GM23338 (cell line): ENCODE results near the gene LLGL1. TPM values are rescaled to one million over a fixed set of nuclear protein-coding genes. Genes with fewer than 3 reads are reported as not detected.

Experiments used
- ATAC-seq: fragments of 200-7000 bp; cut with Tn5 transposase; 3 replicates; pipeline ENCODE4 v1.9.1; 2020
- DNase-seq: peaks from one replicate; pipeline ENCODE4 v3.0.0-alpha.2; 2015; ENCODE audit warnings: low spot score
- H2AFZ ChIP-seq: fragments of 200-600 bp; sonication (generic); 2 replicates; pipeline ENCODE4 v1.8.0; 2016; ENCODE audit warnings: antibody characterized with exemption, mild to moderate bottlenecking, moderate library complexity
- H3F3A ChIP-seq: fragments of 200-600 bp; sonication (generic); replicated peaks from 2 replicates; pipeline ENCODE4 v1.8.0; 2017; ENCODE audit warnings: antibody characterized with exemption, mixed run types, low read depth
- H3K27ac ChIP-seq: fragments of 200-600 bp; sonication (generic); 2 replicates; pipeline ENCODE4 v1.6.1; 2016; ENCODE audit warnings: low read depth
- H3K27me3 ChIP-seq: fragments of 200-600 bp; sonication (generic); 2 replicates; pipeline ENCODE4 v1.8.0; 2016; ENCODE audit warnings: mild to moderate bottlenecking, mixed run types, moderate library complexity; ENCODE audit not compliant: insufficient read depth
- H3K36me3 ChIP-seq: fragments of 200-600 bp; sonication (generic); 2 replicates; pipeline ENCODE4 v1.8.0; 2016; ENCODE audit warnings: mild to moderate bottlenecking; ENCODE audit not compliant: insufficient read depth
- H3K4me1 ChIP-seq: fragments of 200-600 bp; sonication (generic); 2 replicates; pipeline ENCODE4 v1.8.0; 2016; ENCODE audit warnings: mild to moderate bottlenecking, moderate library complexity; ENCODE audit not compliant: insufficient read depth
- H3K4me2 ChIP-seq: fragments of 200-600 bp; sonication (generic); 2 replicates; pipeline ENCODE4 v1.7.1; 2017; ENCODE audit warnings: mixed run types
- H3K4me3 ChIP-seq: fragments of 200-600 bp; sonication (generic); 2 replicates; pipeline ENCODE4 v1.6.1; 2016; ENCODE audit warnings: mixed run types
- H3K79me2 ChIP-seq: fragments of 200-600 bp; sonication (generic); replicated peaks from 2 replicates; pipeline ENCODE4 v1.8.0; 2017; ENCODE audit warnings: mild to moderate bottlenecking; ENCODE audit not compliant: insufficient read depth
- H3K9me2 ChIP-seq: fragments of 200-600 bp; sonication (generic); 2 replicates; pipeline ENCODE4 v1.8.0; 2017; ENCODE audit not compliant: insufficient read depth
- H4K20me1 ChIP-seq: fragments of 200-600 bp; sonication (generic); replicated peaks from 2 replicates; pipeline ENCODE4 v1.8.0; 2017; ENCODE audit warnings: mild to moderate bottlenecking; ENCODE audit not compliant: insufficient read depth
- H3K27ac Mint-ChIP-seq: 2 replicates; pipeline ENCODE4 v1.8.0; 2020; ENCODE audit warnings: inconsistent platforms, mild to moderate bottlenecking, moderate library complexity, mixed read lengths
- H3K27me3 Mint-ChIP-seq: 3 replicates; pipeline ENCODE4 v1.8.0; 2022; ENCODE audit warnings: low read depth, mild to moderate bottlenecking, moderate library complexity, mixed read lengths, inconsistent platforms; ENCODE audit not compliant: insufficient read depth, poor library complexity
- H3K36me3 Mint-ChIP-seq: 3 replicates; pipeline ENCODE4 v1.8.0; 2021; ENCODE audit warnings: low read depth, mild to moderate bottlenecking, inconsistent platforms, moderate library complexity, mixed read lengths
- H3K4me1 Mint-ChIP-seq: 3 replicates; pipeline ENCODE4 v1.8.0; 2020; ENCODE audit warnings: mild to moderate bottlenecking, inconsistent platforms, mixed read lengths
- H3K4me3 Mint-ChIP-seq: 3 replicates; pipeline ENCODE4 v1.8.0; 2021; ENCODE audit warnings: moderate library complexity, mild to moderate bottlenecking, inconsistent platforms, mixed read lengths
- H3K9me3 Mint-ChIP-seq: 3 replicates; pipeline ENCODE4 v1.8.0; 2020; ENCODE audit warnings: moderate library complexity, mild to moderate bottlenecking, inconsistent platforms, mixed read lengths
- CREB1 ChIP-seq: fragments of 250-450 bp; sonication (Bioruptor Pico); IDR thresholded peaks from 2 replicates; pipeline ENCODE4 v1.5.0; 2020; ENCODE audit warnings: low read depth, mild to moderate bottlenecking, moderate library complexity
- EZH2 ChIP-seq: fragments of 200-600 bp; sonication (generic); IDR thresholded peaks from one replicate; pipeline ENCODE4 v1.8.0; 2017; ENCODE audit warnings: antibody characterized with exemption, mild to moderate bottlenecking, low read depth; ENCODE audit not compliant: unreplicated experiment
- EZH2phosphoT487 ChIP-seq: fragments of 200-600 bp; sonication (generic); IDR thresholded peaks from one replicate; pipeline ENCODE4 v1.8.1; 2018; ENCODE audit warnings: antibody characterized with exemption; ENCODE audit not compliant: unreplicated experiment
- NANOG ChIP-seq: IDR thresholded peaks from 2 replicates; pipeline ENCODE4 v1.6.1; 2016; ENCODE audit warnings: antibody characterized with exemption, borderline replicate concordance
- POLR2AphosphoS5 ChIP-seq: IDR thresholded peaks from 2 replicates; pipeline ENCODE4 v1.6.1; 2016; ENCODE audit warnings: antibody characterized with exemption, low read depth
- STAT1 ChIP-seq: IDR thresholded peaks from one replicate; pipeline ENCODE4 v1.6.1; 2016; ENCODE audit warnings: antibody characterized with exemption; ENCODE audit not compliant: unreplicated experiment
- ZNF114 ChIP-seq: fragments of 250-450 bp; sonication (Bioruptor Pico); IDR thresholded peaks from 2 replicates; pipeline ENCODE4 v1.5.0; 2020; ENCODE audit warnings: mild to moderate bottlenecking, moderate library complexity
- ZNF331 ChIP-seq: fragments of 250-450 bp; sonication (Bioruptor Pico); IDR thresholded peaks from 2 replicates; pipeline ENCODE4 v1.5.0; 2020; ENCODE audit warnings: low read depth, mild to moderate bottlenecking, moderate library complexity
- polyA plus RNA-seq: library from polyadenylated mRNA; unstranded; fragments of >200 nt; fragmentation: Nextera tagmentation; extraction: Ambion mirVana; gene quantifications from 2 replicates; pipeline ENCODE4 v1.2.1, GENCODE V29; 2016
- total RNA-seq: library from RNA; depleted of rRNA; stranded (reverse); fragments of >200 nt; shearing (Covaris generic); gene quantifications from 2 replicates; pipeline ENCODE4 v1.2.3, GENCODE V29; 2014
- TF ChIP-seq, protein P1 (sequence below): IDR thresholded peaks from 2 replicates; pipeline ENCODE4 v1.6.1; 2016; ENCODE audit warnings: antibody characterized with exemption
- TF ChIP-seq, protein P2 (sequence below): IDR thresholded peaks from one replicate; pipeline ENCODE4 v1.6.1; 2018; ENCODE audit warnings: antibody characterized with exemption; ENCODE audit not compliant: unreplicated experiment
- TF ChIP-seq, protein P3 (sequence below), 2 experiments: fragments of 200-600 bp in 1 of 2; sonication (generic) in 1 of 2; conservative IDR thresholded peaks; 2 replicates each; pipeline versions ENCODE4 v1.5.1 to v1.6.1; 2016 to 2017; ENCODE audit warnings: antibody characterized with exemption in 2 of 2, low read depth in 2 of 2, mild to moderate bottlenecking in 2 of 2, moderate library complexity in 1 of 2

Gene LLGL1
- total and polyA plus RNA-seq, 2 experiments from 2014 or later = 5.9 to 129 TPM

DNA sequence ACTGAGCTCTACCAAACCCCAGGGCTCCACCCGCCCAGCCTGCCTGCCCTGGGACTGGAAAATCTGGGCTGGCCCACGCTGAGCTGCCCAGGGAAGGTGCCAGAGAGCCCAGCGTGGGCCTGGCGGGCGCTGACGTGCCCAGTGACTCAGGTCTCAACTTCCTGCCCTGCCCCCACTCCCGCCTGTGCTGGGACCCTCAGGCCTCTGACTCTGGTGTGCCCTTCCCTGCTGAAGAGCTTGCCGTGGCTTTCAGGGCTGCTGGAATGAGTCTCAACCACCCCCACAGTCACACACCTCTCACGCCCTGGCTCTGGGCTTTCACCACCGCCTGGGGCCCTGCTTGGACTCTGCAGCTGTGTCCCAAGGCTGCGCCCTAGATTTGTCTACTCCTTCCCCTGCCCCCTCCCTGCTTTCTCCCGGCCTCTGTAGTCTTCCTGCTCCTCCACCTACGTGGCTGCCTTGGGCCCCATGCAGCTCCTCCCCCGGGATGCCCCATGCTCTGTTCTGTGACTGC, 10.4 kb downstream of the LLGL1 start (continued):
- TF ChIP-seq CREB1 = no peak
- no peak for TF ChIP-seq POLR2AphosphoS5
- TF ChIP-seq STAT1 = no peak
- TF ChIP-seq EZH2phosphoT487 = no peak
- no peak for TF ChIP-seq EZH2
- TF ChIP-seq, protein P1, sequence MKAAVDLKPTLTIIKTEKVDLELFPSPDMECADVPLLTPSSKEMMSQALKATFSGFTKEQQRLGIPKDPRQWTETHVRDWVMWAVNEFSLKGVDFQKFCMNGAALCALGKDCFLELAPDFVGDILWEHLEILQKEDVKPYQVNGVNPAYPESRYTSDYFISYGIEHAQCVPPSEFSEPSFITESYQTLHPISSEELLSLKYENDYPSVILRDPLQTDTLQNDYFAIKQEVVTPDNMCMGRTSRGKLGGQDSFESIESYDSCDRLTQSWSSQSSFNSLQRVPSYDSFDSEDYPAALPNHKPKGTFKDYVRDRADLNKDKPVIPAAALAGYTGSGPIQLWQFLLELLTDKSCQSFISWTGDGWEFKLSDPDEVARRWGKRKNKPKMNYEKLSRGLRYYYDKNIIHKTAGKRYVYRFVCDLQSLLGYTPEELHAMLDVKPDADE = no peak
- TF ChIP-seq, protein P2, sequence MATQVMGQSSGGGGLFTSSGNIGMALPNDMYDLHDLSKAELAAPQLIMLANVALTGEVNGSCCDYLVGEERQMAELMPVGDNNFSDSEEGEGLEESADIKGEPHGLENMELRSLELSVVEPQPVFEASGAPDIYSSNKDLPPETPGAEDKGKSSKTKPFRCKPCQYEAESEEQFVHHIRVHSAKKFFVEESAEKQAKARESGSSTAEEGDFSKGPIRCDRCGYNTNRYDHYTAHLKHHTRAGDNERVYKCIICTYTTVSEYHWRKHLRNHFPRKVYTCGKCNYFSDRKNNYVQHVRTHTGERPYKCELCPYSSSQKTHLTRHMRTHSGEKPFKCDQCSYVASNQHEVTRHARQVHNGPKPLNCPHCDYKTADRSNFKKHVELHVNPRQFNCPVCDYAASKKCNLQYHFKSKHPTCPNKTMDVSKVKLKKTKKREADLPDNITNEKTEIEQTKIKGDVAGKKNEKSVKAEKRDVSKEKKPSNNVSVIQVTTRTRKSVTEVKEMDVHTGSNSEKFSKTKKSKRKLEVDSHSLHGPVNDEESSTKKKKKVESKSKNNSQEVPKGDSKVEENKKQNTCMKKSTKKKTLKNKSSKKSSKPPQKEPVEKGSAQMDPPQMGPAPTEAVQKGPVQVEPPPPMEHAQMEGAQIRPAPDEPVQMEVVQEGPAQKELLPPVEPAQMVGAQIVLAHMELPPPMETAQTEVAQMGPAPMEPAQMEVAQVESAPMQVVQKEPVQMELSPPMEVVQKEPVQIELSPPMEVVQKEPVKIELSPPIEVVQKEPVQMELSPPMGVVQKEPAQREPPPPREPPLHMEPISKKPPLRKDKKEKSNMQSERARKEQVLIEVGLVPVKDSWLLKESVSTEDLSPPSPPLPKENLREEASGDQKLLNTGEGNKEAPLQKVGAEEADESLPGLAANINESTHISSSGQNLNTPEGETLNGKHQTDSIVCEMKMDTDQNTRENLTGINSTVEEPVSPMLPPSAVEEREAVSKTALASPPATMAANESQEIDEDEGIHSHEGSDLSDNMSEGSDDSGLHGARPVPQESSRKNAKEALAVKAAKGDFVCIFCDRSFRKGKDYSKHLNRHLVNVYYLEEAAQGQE = no peak
- TF ChIP-seq, protein P3, sequence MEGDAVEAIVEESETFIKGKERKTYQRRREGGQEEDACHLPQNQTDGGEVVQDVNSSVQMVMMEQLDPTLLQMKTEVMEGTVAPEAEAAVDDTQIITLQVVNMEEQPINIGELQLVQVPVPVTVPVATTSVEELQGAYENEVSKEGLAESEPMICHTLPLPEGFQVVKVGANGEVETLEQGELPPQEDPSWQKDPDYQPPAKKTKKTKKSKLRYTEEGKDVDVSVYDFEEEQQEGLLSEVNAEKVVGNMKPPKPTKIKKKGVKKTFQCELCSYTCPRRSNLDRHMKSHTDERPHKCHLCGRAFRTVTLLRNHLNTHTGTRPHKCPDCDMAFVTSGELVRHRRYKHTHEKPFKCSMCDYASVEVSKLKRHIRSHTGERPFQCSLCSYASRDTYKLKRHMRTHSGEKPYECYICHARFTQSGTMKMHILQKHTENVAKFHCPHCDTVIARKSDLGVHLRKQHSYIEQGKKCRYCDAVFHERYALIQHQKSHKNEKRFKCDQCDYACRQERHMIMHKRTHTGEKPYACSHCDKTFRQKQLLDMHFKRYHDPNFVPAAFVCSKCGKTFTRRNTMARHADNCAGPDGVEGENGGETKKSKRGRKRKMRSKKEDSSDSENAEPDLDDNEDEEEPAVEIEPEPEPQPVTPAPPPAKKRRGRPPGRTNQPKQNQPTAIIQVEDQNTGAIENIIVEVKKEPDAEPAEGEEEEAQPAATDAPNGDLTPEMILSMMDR (conservative IDR thresholded peaks at IDR 0.05; ENCODE audit: low read depth in 2 of 2) = no peak
- no peak for TF ChIP-seq ZNF114

DNA sequence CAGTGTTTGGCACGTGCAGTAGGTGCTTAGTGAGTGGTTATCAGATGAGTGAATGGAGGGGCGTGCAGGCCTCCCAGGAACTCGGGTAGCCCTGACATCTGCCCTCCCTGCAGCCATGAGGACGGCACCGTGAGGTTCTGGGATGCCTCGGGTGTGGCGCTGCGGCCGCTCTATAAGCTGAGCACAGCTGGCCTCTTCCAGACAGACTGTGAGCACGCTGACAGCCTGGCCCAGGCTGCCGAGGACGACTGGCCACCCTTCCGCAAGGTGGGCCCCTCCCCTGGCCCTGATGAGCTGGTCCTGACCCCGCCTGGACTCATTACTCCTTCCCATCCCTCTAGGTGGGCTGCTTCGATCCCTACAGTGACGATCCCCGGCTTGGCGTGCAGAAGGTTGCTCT, 11.1 kb downstream of the LLGL1 start:
- no peak overlapping the region for H3K4me2 ChIP-seq
- H3K9me2 ChIP-seq = no peaks in the 10 kb centered on the region
- Mint-ChIP-seq H3K9me3 (no peaks in the 10 kb centered on the region), H3K27me3 (peaks cover 5% of the 10 kb centered on the region), H3K36me3 (peaks cover 39% of the 10 kb centered on the region), H3K27ac (0 out of 2 replicates have a peak overlapping the region, but pooled peaks have one; percentile 26), H3K4me3 (no peak overlapping the region), H3K4me1 (no peaks in the 10 kb centered on the region)
- TF ChIP-seq EZH2 = no peak
- no peak for TF ChIP-seq EZH2phosphoT487
- TF ChIP-seq, protein P3 (conservative IDR thresholded peaks at IDR 0.05; ENCODE audit: low read depth in 2 of 2) = no peak
- TF ChIP-seq POLR2AphosphoS5 = no peak
- TF ChIP-seq ZNF114 = no peak
- TF ChIP-seq, protein P2 = no peak
- TF ChIP-seq, protein P1 = no peak
- no peak for TF ChIP-seq STAT1
- TF ChIP-seq NANOG = no peak
- no peak for TF ChIP-seq ZNF331 (CRISPR knock-in tag)
- no peaks in the 10 kb centered on the region for H3K4me1 ChIP-seq
- H3K27me3 ChIP-seq = no peaks in the 10 kb centered on the region
- H3F3A ChIP-seq = no peaks in the 10 kb centered on the region
- 0 out of 2 replicates have a peak, but pooled peaks cover 3% of the 10 kb centered on the region for H3K36me3 ChIP-seq
- H3K27ac ChIP-seq = no peak overlapping the region
- DNase-seq (no peak), ATAC-seq (no peak)
- peaks cover 6% of the 10 kb centered on the region for H3K79me2 ChIP-seq
- H2AFZ ChIP-seq = no peak overlapping the region
- no peak overlapping the region for H3K4me3 ChIP-seq
- H4K20me1 ChIP-seq = no peaks in the 10 kb centered on the region; the same call in 1 of the 2 replicates
